NB4 (cell line): ENCODE measurements around the gene LRRC32.

ENCODE experiments used
- POLR2A ChIP-seq: IDR thresholded peaks from 2 replicates; pipeline ENCODE4 v1.6.1; 2011; ENCODE audit warnings: mild to moderate bottlenecking; ENCODE audit not compliant: insufficient read length; ENCODE audit errors: extremely low read depth
- TF ChIP-seq, protein P1 (sequence below): IDR thresholded peaks from one replicate; pipeline ENCODE4 v1.5.1; 2012; ENCODE audit warnings: low read depth, low read length
- TF ChIP-seq, protein P2 (sequence below): IDR thresholded peaks from 2 replicates; pipeline ENCODE4 v1.6.1; 2011; ENCODE audit warnings: low read depth, low read length

DNA sequence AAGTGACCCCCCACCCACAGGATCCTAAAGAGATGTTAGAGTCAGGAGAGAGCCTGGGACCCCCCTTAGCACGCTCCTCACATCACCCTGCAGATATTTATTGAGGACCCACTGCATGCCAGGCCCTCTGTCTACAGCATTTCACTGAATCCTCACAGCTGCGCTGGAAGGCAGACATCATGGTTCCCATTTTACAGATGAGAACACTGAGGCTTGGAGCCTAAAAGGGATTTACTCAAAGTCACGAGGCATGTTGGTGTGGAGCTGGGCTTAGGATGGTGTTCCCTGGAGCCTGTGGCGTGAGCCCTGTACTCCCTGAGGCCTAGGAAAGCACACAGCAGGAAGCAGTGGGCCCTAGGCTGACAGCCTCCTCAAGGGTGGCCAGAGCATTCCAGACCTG is 39.2 kb upstream of the LRRC32 start:
- TF ChIP-seq POLR2A: no peak
- TF ChIP-seq, protein P1, sequence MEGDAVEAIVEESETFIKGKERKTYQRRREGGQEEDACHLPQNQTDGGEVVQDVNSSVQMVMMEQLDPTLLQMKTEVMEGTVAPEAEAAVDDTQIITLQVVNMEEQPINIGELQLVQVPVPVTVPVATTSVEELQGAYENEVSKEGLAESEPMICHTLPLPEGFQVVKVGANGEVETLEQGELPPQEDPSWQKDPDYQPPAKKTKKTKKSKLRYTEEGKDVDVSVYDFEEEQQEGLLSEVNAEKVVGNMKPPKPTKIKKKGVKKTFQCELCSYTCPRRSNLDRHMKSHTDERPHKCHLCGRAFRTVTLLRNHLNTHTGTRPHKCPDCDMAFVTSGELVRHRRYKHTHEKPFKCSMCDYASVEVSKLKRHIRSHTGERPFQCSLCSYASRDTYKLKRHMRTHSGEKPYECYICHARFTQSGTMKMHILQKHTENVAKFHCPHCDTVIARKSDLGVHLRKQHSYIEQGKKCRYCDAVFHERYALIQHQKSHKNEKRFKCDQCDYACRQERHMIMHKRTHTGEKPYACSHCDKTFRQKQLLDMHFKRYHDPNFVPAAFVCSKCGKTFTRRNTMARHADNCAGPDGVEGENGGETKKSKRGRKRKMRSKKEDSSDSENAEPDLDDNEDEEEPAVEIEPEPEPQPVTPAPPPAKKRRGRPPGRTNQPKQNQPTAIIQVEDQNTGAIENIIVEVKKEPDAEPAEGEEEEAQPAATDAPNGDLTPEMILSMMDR: no peak
- TF ChIP-seq, protein P2, sequence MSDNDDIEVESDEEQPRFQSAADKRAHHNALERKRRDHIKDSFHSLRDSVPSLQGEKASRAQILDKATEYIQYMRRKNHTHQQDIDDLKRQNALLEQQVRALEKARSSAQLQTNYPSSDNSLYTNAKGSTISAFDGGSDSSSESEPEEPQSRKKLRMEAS: no peak
